GM12872 (cell line): ENCODE results near the gene PUS1.

Experiments used
- TF ChIP-seq, protein P1 (sequence below): IDR thresholded peaks from 3 replicates; pipeline ENCODE4 v1.5.1; 2011; ENCODE audit warnings: low read depth, mild to moderate bottlenecking, low read length, moderate library complexity; ENCODE audit not compliant: insufficient read depth

PUS1 gene

DNA sequence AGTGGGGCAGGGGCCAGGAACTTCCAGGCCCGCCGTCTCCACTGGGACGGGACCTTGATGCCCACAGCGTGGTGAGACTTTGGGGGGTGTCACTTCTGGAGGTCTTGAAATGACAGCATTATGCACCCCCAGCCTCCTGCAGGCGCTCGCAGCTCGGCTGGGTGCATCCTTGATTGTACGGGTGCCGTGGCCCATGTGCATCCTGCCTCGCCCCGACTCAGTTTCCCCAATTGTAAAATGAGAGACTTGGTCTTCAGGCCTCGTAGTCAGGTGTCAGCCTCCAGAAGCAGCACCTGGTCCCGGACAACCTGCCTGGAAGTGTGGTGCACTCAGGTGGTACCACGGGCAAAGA is 8.9 kb upstream of the PUS1 start:
- TF ChIP-seq, protein P1, sequence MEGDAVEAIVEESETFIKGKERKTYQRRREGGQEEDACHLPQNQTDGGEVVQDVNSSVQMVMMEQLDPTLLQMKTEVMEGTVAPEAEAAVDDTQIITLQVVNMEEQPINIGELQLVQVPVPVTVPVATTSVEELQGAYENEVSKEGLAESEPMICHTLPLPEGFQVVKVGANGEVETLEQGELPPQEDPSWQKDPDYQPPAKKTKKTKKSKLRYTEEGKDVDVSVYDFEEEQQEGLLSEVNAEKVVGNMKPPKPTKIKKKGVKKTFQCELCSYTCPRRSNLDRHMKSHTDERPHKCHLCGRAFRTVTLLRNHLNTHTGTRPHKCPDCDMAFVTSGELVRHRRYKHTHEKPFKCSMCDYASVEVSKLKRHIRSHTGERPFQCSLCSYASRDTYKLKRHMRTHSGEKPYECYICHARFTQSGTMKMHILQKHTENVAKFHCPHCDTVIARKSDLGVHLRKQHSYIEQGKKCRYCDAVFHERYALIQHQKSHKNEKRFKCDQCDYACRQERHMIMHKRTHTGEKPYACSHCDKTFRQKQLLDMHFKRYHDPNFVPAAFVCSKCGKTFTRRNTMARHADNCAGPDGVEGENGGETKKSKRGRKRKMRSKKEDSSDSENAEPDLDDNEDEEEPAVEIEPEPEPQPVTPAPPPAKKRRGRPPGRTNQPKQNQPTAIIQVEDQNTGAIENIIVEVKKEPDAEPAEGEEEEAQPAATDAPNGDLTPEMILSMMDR, result no peak

DNA sequence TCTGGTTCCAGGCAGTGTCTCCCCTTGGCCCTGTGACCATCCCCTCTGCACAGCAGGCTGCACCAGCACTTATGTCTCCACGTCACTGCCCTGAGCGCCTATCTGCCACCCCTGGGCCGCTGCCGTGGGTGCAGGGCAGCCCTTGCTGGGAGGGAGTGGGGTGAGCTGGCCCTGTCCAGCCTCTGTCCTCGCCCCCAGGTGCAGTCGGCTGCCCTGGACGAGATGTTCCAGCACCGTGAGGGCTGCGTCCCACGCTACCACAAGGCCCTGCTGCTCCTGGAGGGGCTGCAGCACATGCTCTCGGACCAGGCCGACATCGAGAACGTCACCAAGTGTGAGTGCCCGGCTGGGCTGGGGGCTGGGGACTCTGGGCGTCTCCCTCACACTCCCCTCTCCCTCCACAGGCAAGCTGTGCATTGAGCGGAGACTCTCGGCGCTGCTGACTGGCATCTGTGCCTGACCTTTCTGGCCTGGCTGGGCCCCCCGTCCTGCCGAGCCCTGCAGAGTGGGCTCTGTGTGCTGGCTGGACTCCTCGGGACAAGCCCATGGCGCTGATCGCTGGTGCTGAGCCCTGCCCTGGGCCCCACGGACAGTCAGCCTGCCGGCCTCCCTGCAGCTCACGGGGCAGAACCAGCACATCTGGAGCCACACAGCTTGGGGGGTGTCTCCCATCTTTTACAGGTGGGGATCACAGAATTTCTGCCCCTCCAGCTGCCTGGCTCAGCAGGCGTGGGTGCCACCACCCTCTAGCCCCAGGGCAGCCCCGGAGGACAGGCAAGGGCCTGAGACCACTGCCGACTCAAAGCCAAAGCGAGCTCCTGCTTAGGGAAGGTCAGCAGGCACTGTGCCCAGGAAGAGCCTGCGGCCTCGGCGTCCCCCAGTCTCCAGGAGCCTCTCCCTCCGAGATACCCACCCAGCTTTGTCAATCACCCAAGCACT is 7.9 kb upstream of the PUS1 start:
- TF ChIP-seq, protein P1, result no peak

DNA sequence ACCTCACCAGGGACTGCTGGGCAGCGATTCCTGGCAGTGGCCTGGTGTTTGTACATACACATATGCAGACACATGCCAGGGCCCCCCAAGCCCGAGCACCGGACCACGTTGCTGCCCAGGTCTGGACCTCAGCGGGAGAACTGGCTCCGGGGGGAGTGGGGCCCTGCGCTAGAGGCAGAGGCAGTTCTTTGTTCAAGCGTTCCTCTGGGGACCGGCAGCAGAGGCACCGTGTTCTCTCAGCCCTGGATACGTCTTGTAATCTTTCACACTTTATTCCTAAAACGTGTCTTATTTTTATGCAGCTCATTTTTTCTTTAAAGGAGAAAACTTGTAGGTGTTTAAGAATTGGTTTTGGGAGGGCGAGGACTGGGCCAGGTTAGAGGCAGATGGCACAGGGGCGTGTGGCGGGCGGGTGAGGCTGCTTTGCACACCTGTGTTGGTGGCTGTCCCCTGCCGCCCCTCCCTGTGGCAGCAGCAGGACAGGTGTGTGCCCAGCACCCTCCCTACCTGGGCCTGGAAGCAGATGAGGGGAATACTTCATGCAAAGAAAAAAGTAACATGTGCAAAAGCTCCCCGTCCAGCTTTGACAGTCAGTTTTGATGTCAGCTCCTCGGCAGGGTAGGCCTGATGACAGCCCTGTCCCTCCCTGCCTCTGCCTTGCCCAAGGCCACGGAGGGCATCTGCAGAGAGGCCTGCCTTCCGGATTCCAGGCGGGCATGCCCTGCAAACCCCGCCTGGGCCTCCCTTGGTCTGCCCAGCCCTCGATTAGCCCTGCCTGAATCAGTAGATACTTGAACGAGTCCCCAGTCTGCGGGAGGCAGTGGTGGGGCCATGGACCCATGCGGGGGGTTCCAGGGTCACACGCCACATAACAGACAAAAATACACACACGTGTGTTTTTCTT is 7.0 kb upstream of the PUS1 start:
- TF ChIP-seq, protein P1, result no peak

DNA sequence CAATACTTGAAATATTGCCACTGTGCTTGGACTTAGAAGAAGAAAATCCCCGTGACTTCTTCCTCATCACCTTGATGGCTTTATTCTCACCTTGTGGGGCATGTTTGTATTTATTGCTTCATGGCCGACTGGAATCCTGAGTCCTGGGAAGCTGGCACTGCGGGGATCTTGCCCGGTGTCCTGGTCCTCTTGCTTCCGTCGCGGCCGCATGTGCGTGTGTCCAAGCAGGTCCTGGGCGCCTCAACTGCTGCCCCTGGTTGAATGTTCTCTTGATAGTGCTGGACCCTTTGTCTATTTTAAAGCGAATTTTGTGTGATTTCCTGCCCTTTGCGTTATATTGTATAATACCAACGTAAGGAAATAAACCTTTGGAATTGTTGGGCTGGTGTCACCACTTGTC is 6.3 kb upstream of the PUS1 start:
- TF ChIP-seq, protein P1, result no peak

DNA sequence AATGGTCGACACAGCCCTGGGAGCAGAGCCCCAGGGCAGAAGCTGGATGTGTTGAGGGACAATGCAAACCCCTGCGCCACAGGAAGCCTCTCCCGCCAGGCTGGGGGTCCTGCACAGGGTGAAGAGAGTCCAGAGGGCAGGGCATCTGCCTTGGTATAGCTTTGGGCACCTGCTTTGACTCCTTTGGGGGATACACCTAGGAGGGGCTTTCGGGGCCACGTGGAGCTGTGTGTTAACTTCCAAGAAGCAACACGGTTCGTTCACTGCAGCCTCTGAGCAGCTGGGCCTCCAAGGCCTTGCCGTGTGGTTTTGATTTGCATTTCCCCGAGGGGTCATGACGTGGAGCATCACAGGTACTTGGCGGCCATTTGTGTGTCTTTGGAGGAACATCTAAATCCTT is 5.8 kb upstream of the PUS1 start:
- TF ChIP-seq, protein P1, result no peak

DNA sequence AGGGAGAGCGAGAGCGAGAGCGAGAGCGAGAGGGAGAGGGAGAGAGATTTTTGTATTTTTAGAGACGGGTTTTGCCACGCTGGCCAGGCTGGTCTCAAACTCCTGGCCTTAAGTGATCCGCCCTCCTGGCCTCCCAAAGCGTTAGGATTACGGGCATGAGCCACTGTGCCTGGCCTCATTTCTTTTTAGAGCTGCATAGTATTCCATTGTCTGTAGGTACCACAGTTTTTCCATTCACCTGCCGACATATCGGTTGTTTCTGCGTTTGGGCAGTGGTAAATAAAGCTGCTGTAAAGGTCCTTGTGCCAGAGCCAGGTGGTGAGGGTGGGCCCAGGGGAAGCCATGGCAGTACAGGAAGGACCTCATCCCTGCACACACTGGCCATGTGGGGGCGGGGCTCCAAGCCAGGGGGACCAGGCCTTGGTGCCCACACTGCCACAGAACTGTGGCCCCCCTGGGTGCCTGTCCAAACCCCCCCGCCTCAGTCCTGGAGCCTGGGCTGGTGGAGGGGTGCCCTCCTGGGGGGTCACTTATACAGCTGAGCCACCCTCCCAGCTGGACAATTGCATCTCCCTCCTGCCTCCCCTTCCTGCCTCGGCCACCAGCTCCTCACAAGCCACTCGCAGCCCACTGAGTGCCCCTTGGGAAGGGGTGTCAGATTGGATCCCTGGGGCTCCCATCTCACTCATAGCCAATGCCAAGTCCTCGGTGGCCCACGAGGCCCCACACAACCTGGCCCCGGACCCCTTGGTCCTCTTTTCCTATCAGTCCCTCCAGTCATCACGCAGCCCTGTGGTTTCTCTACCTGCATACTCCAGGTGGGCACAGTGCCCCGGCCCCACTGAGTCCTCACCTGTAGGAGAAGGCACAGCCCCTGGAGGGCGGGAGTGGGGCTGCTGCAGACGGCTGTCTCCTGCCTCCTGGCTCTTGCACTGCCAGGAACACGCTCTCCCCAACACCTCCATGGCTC is 1.7 kb upstream of the PUS1 start:
- TF ChIP-seq, protein P1, result no peak
